Measurements from ENCODE around the gene NEAT1.

NEAT1 gene

DNA sequence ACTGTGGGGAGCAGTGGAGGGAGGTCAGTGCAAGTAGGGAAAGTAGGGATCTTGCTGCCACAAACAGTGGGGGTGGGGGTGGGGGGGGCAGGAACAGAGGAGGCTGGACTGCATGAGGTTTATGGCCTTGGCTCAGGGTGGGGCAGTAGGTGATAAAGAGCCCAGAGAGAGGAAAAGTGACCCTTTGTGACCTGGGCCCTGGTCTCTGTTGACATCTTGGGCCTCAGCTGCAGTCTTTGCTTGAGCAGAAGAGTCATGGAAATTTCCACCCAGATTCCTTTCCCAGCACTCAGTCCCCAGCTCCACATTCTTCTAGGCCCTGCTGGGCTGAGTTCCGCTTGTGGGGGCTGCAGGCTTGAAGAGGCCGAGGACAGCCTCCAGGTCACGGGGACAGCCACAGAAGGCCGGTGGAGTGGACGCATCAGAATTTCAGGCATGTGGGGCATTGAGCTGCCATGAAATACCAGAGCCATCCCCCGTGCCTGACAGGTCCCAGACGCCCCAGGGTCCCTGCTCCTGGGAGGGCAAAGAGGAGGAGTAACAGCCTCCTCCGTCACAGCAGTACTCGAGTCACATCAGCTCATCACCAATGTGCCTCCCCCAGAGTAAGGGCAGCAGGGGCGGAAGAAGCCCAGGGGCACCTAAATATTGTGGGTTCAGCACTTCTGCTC, 66.6 kb downstream of the NEAT1 start:
- H3K79me1 ChIP-seq (ENCODE audit: low read depth, low read length) = peaks cover 4% of the 10 kb centered on the region
- no peak overlapping the region for H4K91ac ChIP-seq (ENCODE audit: low read depth, low read length, poor library complexity)
- no peak overlapping the region for H3K4me2 ChIP-seq (ENCODE audit: insufficient read depth, low read length, poor library complexity, severe bottlenecking)
- H2AK5ac ChIP-seq (ENCODE audit: low read depth, low read length) = peak overlapping the region; percentile 98
- no CpG with 5 or more reads among the region's 10 CpGs for WGBS, 2 donors (ENCODE audit: extremely low coverage in 2 of 2, insufficient read length in 2 of 2, insufficient replicate concordance in 1 of 2)
- H4K8ac ChIP-seq (ENCODE audit: low read depth, low read length) = no peak overlapping the region
- no peaks in the 10 kb centered on the region for H3K9me3 ChIP-seq (replicated peaks in 1 of 2; ENCODE audit: control insufficient read depth in 2 of 2, insufficient read depth in 1 of 2, low read depth in 1 of 2, low read length in 2 of 2)
- H2BK120ac ChIP-seq (ENCODE audit: low read depth, low read length) = peak overlapping the region; percentile 17
- H2BK15ac ChIP-seq (ENCODE audit: low read length) = peak overlapping the region; percentile 18
- peak; percentile 88 for DNase-seq (ENCODE audit: low spot score)
- H3K4me1 ChIP-seq (ENCODE audit: control insufficient read depth in 2 of 2, insufficient read depth in 1 of 2, low read depth in 1 of 2, low read length in 2 of 2) = peaks cover 66 to 77% of the 10 kb centered on the region in 2 donors
- peak overlapping the region; percentile 94 for H3K27ac ChIP-seq (replicated peaks; ENCODE audit: low read length)
- no peak overlapping the region for H2AFZ ChIP-seq (ENCODE audit: low read length)
- peak overlapping the region; percentile 26 for H2BK12ac ChIP-seq (ENCODE audit: low read length)
- peak overlapping the region in 1 of 2 donors; percentile 46 for H3K4me3 ChIP-seq (ENCODE audit: low read length in 2 of 2)
- no peak overlapping the region for H3K9ac ChIP-seq (ENCODE audit: low read depth, low read length, poor library complexity)
- peak overlapping the region; percentile 92 for H3K18ac ChIP-seq (ENCODE audit: low read length)
- no peaks in the 10 kb centered on the region for H3K27me3 ChIP-seq (ENCODE audit: control insufficient read depth in 3 of 3, insufficient read depth in 3 of 3, low read depth in 1 of 3, low read length in 3 of 3)
- peak overlapping the region; percentile 92 for H2BK5ac ChIP-seq (ENCODE audit: low read length)
- H3K36me3 ChIP-seq (replicated peaks in 1 of 2; ENCODE audit: control insufficient read depth in 2 of 2, insufficient read depth in 2 of 2, low read length in 2 of 2) = no peaks in the 10 kb centered on the region
- H3K14ac ChIP-seq (ENCODE audit: low read length) = no peak overlapping the region
- H3K4ac ChIP-seq (ENCODE audit: low read length) = no peak overlapping the region
- H3K23ac ChIP-seq (ENCODE audit: low read depth, low read length, poor library complexity) = no peak overlapping the region

DNA sequence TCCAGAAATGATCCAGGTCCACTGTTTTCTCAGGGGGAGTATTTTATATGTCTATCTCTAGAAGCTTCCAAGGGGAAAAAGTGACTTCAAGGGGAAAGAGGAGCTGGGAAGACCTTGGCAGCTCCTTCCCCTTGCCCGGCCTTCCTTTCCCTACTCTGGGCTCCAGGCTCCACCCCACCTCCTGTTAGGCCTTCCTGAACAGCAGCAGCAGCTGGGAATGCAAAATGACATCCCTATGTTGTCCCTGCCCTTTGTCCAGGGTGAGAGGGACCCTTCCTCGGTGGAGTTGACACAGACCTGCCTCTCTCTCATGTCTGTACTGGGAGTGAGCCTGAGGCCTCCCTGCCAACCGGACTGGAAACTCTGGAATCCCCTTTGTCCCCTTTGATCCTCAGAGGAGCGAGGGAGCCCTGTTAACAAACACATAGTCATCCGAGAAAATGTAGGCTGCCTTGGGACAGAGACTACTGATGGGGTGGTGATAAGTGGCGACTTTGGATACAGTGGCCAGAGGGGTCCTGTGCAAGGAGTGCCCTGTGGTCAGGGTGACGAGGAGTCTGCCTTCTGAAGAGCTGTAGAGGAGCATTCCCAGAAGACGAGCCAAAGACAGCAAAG, 67.2 kb downstream of the NEAT1 start:
- no peak overlapping the region for H2AFZ ChIP-seq (ENCODE audit: low read length)
- H2BK5ac ChIP-seq (ENCODE audit: low read length) = peak overlapping the region; percentile 92
- peak overlapping the region; percentile 35 for H3K4me2 ChIP-seq (ENCODE audit: insufficient read depth, low read length, poor library complexity, severe bottlenecking)
- no peaks in the 10 kb centered on the region for H3K9me3 ChIP-seq (replicated peaks in 1 of 2; ENCODE audit: control insufficient read depth in 2 of 2, insufficient read depth in 1 of 2, low read depth in 1 of 2, low read length in 2 of 2)
- H3K27me3 ChIP-seq (ENCODE audit: control insufficient read depth in 3 of 3, insufficient read depth in 3 of 3, low read depth in 1 of 3, low read length in 3 of 3) = no peaks in the 10 kb centered on the region
- H3K36me3 ChIP-seq (replicated peaks in 1 of 2; ENCODE audit: control insufficient read depth in 2 of 2, insufficient read depth in 2 of 2, low read length in 2 of 2) = no peaks in the 10 kb centered on the region
- H4K8ac ChIP-seq (ENCODE audit: low read depth, low read length) = no peak overlapping the region
- peak overlapping the region; percentile 75 for H3K9ac ChIP-seq (ENCODE audit: low read depth, low read length, poor library complexity)
- no peak overlapping the region for H3K4ac ChIP-seq (ENCODE audit: low read length)
- peak overlapping the region; percentile 93 for H2BK12ac ChIP-seq (ENCODE audit: low read length)
- peak overlapping the region; percentile 98 for H2AK5ac ChIP-seq (ENCODE audit: low read depth, low read length)
- no peak overlapping the region for H3K23ac ChIP-seq (ENCODE audit: low read depth, low read length, poor library complexity)
- peak overlapping the region; percentile 69 for H4K91ac ChIP-seq (ENCODE audit: low read depth, low read length, poor library complexity)
- peak overlapping the region; percentile 80 for H3K18ac ChIP-seq (ENCODE audit: low read length)
- peaks cover 66 to 77% of the 10 kb centered on the region in 2 donors for H3K4me1 ChIP-seq (ENCODE audit: control insufficient read depth in 2 of 2, insufficient read depth in 1 of 2, low read depth in 1 of 2, low read length in 2 of 2)
- H3K14ac ChIP-seq (ENCODE audit: low read length) = no peak overlapping the region
- no peak for DNase-seq (ENCODE audit: low spot score)
- peaks cover 4% of the 10 kb centered on the region for H3K79me1 ChIP-seq (ENCODE audit: low read depth, low read length)
- no CpG with 5 or more reads among the region's 8 CpGs for WGBS, 2 donors (ENCODE audit: extremely low coverage in 2 of 2, insufficient read length in 2 of 2, insufficient replicate concordance in 1 of 2)
- H2BK120ac ChIP-seq (ENCODE audit: low read depth, low read length) = peak overlapping the region; percentile 52
- peak overlapping the region in 1 of 2 donors; percentile 46 for H3K4me3 ChIP-seq (ENCODE audit: low read length in 2 of 2)
- H2BK15ac ChIP-seq (ENCODE audit: low read length) = peak overlapping the region; percentile 99
- peak overlapping the region; percentile 94 for H3K27ac ChIP-seq (replicated peaks; ENCODE audit: low read length)

DNA sequence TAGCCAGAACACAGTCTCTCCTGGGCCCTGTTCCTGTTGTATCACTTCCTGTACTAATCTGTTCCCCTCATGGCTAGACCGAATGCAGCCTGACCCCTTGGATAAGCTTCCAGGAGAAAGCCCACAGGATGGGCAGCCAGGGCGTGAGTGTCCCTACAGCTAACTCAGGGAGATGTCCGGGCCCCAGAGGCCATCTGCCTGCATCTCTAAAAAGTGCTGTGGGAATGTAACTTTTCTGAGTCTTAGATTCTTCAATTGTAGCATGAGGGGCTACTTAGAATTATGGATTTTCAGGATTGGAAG, 68.5 kb downstream of the NEAT1 start:
- no peak overlapping the region for H4K91ac ChIP-seq (ENCODE audit: low read depth, low read length, poor library complexity)
- H3K79me1 ChIP-seq (ENCODE audit: low read depth, low read length) = peaks cover 4% of the 10 kb centered on the region
- H2BK5ac ChIP-seq (ENCODE audit: low read length) = no peak overlapping the region
- no peak overlapping the region for H2BK120ac ChIP-seq (ENCODE audit: low read depth, low read length)
- H3K9me3 ChIP-seq (replicated peaks in 1 of 2; ENCODE audit: control insufficient read depth in 2 of 2, insufficient read depth in 1 of 2, low read depth in 1 of 2, low read length in 2 of 2) = no peaks in the 10 kb centered on the region
- H3K4ac ChIP-seq (ENCODE audit: low read length) = no peak overlapping the region
- no peak overlapping the region for H4K8ac ChIP-seq (ENCODE audit: low read depth, low read length)
- no peak overlapping the region for H2AK5ac ChIP-seq (ENCODE audit: low read depth, low read length)
- H3K4me2 ChIP-seq (ENCODE audit: insufficient read depth, low read length, poor library complexity, severe bottlenecking) = no peak overlapping the region
- no peak overlapping the region for H3K27ac ChIP-seq (replicated peaks; ENCODE audit: low read length)
- H2BK12ac ChIP-seq (ENCODE audit: low read length) = no peak overlapping the region
- no peaks in the 10 kb centered on the region for H3K27me3 ChIP-seq (ENCODE audit: control insufficient read depth in 3 of 3, insufficient read depth in 3 of 3, low read depth in 1 of 3, low read length in 3 of 3)
- no peak overlapping the region for H3K9ac ChIP-seq (ENCODE audit: low read depth, low read length, poor library complexity)
- peak overlapping the region; percentile 6 for H2BK15ac ChIP-seq (ENCODE audit: low read length)
- H3K23ac ChIP-seq (ENCODE audit: low read depth, low read length, poor library complexity) = no peak overlapping the region
- H3K14ac ChIP-seq (ENCODE audit: low read length) = no peak overlapping the region
- no peaks in the 10 kb centered on the region for H3K36me3 ChIP-seq (replicated peaks in 1 of 2; ENCODE audit: control insufficient read depth in 2 of 2, insufficient read depth in 2 of 2, low read length in 2 of 2)
- no peak overlapping the region for H2AFZ ChIP-seq (ENCODE audit: low read length)
- H3K4me1 ChIP-seq (ENCODE audit: control insufficient read depth in 2 of 2, insufficient read depth in 1 of 2, low read depth in 1 of 2, low read length in 2 of 2) = peaks cover 60 to 70% of the 10 kb centered on the region in 2 donors
- H3K18ac ChIP-seq (ENCODE audit: low read length) = no peak overlapping the region
- no peak for DNase-seq (ENCODE audit: low spot score)
- H3K4me3 ChIP-seq (ENCODE audit: low read length in 2 of 2) = no peak overlapping the region
- WGBS, 2 donors (ENCODE audit: extremely low coverage in 2 of 2, insufficient read length in 2 of 2, insufficient replicate concordance in 1 of 2) = no CpG with 5 or more reads among the region's 3 CpGs

DNA sequence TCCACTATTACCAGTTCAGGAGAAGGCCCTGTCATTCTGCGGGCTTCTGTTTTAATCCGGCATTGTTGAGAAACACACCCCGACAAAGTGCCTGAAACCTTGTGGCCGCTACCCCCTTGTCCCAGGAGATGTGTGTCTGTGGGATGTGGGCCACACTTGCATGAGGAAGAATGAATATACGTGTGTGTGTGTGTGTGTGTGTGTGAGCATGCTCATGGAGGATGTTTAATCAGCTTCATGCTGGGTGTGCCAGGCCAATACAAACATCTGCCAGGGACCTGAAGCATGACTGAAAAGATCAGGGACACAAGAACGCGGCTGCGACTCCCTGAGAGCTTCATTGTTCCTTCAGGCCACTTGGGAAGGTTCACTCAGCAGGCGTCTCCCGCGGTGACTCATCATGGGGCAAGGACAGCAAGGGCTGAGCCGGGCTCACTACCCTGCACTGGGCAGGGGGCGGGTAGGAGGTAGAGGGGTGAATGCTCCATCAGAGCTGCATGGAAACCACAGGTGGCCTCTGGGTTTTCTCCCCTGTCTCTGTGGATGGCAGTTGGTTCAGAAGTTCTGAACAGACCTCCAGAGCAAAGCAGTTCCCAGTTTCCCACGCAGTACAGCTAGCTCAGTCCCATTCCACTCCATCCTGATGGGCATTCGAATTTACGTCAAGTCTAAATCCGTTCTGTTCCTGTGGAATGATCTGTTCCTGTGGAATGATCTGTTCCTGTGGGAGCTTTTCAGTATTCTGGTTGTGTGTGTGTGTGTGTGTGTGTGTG, 69.2 kb downstream of the NEAT1 start:
- no peak overlapping the region for H3K9ac ChIP-seq (ENCODE audit: low read depth, low read length, poor library complexity)
- H3K4me1 ChIP-seq (ENCODE audit: control insufficient read depth in 2 of 2, insufficient read depth in 1 of 2, low read depth in 1 of 2, low read length in 2 of 2) = peaks cover 59 to 71% of the 10 kb centered on the region in 2 donors
- WGBS, 2 donors (ENCODE audit: extremely low coverage in 2 of 2, insufficient read length in 2 of 2, insufficient replicate concordance in 1 of 2) = no CpG with 5 or more reads among the region's 17 CpGs
- H3K14ac ChIP-seq (ENCODE audit: low read length) = no peak overlapping the region
- H3K23ac ChIP-seq (ENCODE audit: low read depth, low read length, poor library complexity) = no peak overlapping the region
- peaks cover 1% of the 10 kb centered on the region for H3K79me1 ChIP-seq (ENCODE audit: low read depth, low read length)
- H2AFZ ChIP-seq (ENCODE audit: low read length) = no peak overlapping the region
- H3K27ac ChIP-seq (replicated peaks; ENCODE audit: low read length) = peak overlapping the region; percentile 35
- H2BK15ac ChIP-seq (ENCODE audit: low read length) = no peak overlapping the region
- no peak overlapping the region for H2AK5ac ChIP-seq (ENCODE audit: low read depth, low read length)
- H4K91ac ChIP-seq (ENCODE audit: low read depth, low read length, poor library complexity) = no peak overlapping the region
- no peak overlapping the region for H2BK120ac ChIP-seq (ENCODE audit: low read depth, low read length)
- H3K27me3 ChIP-seq (ENCODE audit: control insufficient read depth in 3 of 3, insufficient read depth in 3 of 3, low read depth in 1 of 3, low read length in 3 of 3) = no peaks in the 10 kb centered on the region
- H3K4ac ChIP-seq (ENCODE audit: low read length) = no peak overlapping the region
- no peaks in the 10 kb centered on the region for H3K9me3 ChIP-seq (replicated peaks in 1 of 2; ENCODE audit: control insufficient read depth in 2 of 2, insufficient read depth in 1 of 2, low read depth in 1 of 2, low read length in 2 of 2)
- no peak overlapping the region for H2BK12ac ChIP-seq (ENCODE audit: low read length)
- H3K18ac ChIP-seq (ENCODE audit: low read length) = no peak overlapping the region
- no peaks in the 10 kb centered on the region for H3K36me3 ChIP-seq (replicated peaks in 1 of 2; ENCODE audit: control insufficient read depth in 2 of 2, insufficient read depth in 2 of 2, low read length in 2 of 2)
- no peak overlapping the region for H4K8ac ChIP-seq (ENCODE audit: low read depth, low read length)
- no peak for DNase-seq (ENCODE audit: low spot score)
- no peak overlapping the region for H2BK5ac ChIP-seq (ENCODE audit: low read length)
- no peak overlapping the region for H3K4me2 ChIP-seq (ENCODE audit: insufficient read depth, low read length, poor library complexity, severe bottlenecking)
- H3K4me3 ChIP-seq (ENCODE audit: low read length in 2 of 2) = no peak overlapping the region

Measured in neuronal stem cell (in vitro differentiated cells).